ENCODE data around the gene NARS2.
"Not testable (repeated sequence)": the region's sequence is repeated elsewhere in the genome, so short reads cannot be mapped to it uniquely, and the experiment has no call there.

Gene NARS2

DNA sequence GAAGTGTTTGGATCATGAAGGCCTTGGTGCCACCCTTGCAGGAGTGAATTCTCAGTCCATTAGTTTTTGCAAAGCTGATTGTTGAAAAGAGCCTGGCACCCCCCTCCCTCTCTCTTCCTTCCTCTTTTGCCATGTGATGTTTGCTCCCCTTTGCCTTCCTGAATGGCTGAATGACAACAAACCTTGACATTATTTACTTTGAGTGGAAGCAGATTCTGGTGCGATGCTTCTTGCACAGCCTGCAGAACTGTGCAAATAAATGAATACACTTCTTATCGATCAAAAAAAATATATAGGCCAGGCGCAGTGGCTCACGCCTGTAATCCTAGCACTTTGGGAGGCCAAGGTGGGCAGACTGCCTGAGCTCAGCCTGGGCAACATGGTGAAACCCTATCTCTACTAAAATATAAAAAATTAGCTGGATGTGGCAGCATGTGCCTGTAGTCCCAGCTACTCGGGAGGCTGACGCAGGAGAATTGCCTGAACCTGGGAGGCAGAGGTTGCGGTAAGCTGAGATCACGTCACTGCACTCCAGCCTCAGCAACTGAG is 2.0 kb upstream of the NARS2 start:
- no peak for DNase-seq (ENCODE audit: low read depth)

DNA sequence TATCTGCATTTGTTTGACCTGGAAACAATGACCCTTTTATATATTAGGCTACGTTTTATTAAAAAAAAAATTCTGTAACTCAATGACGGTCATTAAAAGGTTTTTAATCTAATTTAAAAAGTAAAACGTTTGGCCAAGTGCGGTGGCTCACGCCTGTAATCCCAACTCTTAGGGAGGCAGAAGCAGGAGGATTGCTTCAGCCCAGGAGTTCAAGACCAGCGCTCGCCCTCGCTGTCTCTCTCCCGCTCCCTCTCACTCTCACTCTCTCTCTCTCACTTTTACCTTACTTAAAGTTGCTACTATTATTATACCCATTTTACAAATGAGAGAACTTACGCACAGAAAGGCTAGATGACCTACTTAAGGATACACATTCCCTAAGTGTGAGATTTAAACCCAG is 814 bp upstream of the NARS2 start:
- no peak for DNase-seq (ENCODE audit: low read depth)

DNA sequence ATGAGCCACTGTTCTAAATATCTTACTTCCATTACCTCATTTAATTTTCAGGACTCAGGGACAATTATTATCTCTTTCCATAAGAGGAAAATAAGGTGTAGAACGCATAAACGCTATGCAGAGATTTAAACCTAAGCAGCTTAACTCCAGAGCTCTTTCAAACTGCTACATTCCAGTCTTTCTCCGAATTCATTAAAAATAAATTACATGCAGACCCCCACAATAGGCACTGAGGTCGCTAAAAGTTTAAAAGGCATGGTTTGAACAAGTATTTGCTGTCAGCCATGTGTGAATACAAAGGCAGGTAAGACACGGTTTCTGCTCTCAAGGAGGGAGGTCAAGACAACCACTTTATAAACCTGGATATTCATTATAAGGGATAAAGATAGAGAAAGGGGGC is 983 bp downstream of the NARS2 start:
- no peak for DNase-seq (ENCODE audit: low read depth)

DNA sequence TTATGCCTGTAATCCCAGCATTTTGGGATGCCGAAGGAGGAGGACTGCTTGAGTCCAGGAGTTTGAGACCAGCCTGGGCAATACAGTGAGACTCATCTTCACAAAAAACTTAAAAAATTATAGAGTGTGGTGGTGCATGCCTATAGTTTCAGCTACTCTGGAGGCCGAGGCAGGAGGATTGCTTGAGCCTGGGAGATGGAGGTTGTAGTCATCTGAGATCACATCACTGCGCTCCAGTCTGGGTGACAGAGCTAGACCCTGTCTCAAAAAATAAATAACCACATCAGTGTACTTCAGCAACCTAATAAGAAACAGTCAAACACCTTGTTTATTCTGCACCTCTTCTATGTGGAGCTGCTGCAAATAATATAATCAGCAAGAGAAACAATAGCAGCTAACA is 1.4 kb downstream of the NARS2 start:
- DNase-seq (ENCODE audit: low read depth) = no peak

DNA sequence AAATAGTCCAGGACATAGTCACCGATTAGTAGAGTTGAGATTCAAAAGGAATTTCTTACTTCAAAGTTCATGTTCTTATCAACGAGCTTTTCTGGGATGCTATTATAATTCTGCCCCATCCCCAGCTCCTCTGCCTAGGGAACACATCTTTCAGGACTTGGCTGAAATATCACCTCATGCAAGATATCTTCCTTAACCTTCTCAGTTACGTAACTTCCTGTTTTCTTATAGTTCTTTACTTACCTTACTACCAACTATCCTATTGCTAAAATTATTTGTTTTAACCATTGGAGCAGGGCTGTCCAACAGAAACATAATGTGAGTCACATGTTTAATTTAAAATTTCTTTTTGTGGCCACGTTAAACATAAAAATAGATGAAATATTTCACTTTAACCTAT is 2.3 kb downstream of the NARS2 start:
- no peak for DNase-seq (ENCODE audit: low read depth)

DNA sequence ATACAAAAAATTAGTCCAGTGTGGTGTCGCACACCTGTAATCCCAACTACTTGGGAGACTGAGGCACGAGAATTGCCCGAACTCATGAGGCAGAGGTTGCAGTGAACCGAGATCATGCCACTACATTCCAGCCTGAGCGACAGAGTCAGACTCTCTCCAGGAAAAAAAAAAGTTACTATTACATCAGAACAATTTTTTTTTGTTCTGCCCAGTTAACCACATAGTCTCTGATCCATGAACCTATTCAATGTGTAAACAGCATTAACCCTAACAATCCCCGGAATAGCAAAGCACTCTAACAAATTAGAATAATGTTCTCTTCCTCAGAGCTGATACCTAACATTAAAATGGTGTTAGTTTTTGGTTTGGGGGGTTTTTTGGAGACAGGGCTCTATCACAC is 4.6 kb downstream of the NARS2 start:
- DNase-seq (ENCODE audit: low read depth) = no peak

DNA sequence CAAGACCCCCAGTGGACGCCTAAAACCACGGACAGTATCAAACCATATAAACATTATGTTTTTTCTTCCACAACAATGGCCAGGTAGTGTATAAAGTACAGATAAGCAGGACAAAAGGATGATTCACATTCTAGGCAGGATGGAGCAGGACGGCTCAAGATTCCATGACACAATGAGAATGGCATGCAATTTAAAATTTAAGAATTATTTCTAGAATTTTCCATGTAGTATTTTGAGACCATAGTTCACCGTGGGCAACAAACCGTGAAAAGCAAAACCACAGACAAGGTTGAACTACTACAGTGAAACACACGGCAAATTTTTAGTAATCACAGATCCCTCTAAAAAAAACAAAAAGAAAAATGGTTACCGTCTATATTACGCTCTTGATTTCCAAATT is 7.5 kb downstream of the NARS2 start:
- DNase-seq (ENCODE audit: low read depth) = no peak

DNA sequence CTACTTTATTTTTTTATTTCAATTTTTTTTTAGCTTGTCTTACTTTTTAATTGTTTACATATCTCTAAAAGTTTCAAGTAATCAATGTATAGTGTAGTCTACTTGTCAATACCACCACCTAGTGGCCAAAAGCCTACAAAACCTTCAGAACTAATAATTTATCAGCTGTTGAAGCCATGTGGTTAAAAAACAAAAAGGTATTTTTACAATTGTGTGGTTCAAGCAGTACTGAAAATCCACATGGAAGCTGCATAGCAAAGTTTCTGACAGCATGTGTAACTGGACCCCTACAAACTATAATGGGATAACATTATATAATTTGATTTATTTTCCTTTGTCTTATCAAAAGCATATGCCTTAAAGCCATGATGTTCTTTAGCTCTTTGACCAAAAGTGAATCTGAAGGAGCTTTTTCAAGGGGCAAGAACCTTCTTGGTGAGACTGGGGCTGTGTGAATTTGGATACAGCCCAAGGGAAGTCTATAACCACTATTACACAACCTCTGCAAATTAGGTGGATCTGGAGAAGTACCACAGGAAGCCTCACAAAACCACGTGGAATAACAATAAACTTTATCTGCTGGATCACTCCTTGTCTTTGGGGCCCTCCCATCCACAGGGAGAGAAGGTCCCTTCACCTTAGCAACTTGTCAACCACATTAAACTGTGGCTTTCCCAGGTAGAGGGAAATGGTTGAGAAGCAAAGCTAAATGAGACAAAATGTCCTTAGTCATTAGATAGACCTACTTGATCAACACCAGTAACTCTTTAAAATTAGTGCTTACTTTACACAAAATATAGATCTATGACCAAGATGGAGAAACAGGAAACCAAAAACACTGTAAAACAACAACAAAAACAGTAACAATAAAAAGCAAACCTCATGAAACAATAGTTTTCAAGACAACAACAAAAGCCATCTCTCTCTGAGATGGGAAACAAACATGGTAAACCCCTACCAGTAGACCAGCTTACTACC is 9.9 kb downstream of the NARS2 start:
- no peak for DNase-seq (ENCODE audit: low read depth)

DNA sequence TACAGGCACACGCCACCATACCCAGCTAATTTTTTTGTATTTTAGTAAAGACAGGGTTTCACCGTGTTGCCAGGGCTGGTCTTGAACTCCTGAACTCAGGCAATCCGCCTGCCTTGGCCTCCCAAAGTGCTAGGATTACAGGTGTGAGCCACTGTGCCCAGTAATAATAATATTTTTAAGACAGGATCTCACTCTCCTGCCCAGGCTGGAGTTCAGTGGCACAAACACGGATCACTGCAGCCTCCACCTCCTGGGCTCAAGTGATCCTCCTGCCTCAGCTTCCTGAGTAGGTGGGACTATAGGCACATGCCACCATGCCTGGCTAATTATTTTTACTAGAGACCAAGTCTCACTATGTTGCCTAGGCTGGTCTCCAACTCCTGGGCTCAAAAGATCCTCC is 10.6 kb downstream of the NARS2 start:
- not testable (repeated sequence) for DNase-seq (ENCODE audit: low read depth)

DNA sequence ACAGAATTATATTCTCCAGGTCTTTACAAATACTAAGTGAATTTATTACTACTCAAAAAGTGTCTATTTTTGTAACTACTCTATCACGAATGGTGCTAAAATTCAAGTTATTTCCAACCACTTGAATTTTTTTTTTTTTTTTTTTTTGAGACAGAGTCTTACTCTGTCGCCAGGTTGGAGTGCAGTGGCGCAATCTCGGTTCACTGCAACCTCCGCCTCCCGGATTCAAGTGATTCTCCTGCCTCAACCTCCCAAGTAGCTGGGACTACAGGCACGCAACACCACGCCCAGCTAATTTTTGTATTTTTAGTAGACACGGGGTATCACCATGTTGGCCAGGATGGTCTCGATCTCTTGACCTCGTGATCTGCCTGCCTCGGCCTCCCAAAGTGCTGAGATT is 11.6 kb downstream of the NARS2 start:
- not testable (repeated sequence) for DNase-seq (ENCODE audit: low read depth)

DNA sequence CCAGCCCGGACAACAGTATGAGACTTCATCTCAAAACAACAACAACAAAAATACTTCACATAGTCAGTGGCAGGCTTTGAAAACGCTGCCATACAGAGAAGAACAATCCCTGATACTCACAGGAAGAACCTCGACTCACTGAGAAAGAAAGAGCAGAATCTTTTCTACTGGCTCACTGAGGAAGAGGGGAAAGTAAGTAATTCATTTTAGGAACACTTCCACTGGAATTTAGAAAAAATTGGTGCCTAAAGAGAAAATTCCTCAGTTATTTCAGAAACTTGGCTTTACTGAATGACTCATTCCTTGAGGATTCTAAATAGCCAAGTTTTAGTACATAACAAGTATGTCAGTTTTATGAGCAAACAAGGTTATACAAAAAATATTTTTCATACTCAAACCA is 12.3 kb downstream of the NARS2 start:
- DNase-seq (ENCODE audit: low read depth) = no peak

DNA sequence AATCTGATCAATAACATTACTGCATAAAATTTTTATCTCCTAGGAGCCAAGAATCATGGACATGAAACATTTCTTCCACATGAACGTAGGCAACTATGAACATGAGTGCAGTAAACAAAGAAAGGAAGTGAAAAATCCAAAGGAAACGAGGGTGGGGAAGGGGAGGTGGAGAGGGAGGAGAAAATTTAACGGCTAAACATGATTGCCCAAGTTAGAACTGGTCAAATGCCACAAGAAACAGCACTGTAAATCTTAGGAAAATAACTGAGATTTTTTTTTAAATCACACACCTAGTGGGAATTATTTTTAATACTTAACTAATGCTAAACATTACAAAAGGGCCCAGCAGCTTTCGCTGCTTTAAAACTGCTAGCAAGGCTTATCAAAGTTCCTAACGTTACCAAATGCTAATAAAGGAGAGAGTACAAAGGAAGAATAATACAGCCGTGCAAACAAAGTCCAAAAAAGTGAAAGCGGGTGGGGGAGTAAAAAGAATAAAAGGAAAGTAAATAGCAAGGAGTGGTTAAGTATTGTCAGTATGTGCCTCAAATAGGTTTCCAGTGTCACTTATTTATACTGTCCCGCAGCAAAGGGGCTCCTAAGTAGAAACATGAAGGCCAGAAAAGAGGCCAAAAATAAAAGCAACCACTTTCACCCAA is 13.7 kb downstream of the NARS2 start:
- DNase-seq (ENCODE audit: low read depth) = no peak

DNA sequence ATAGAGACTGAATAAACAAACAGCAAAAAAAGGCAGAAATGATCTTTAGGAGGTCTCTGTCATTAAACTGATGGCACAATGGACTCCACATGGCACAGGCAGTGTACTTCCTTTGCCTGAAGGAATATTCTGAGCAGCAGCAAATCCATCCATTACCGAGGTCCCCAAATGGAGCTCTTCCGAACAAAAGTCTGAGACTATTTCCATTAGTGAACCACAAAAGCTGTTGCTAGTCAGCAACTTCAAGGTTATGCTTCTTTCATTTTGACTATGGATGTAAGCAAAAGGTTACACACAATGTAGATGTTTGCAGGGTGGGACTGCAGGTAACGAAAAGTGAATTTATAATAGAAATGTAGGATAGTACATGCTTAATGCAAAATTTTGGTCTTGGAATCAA is 14.5 kb downstream of the NARS2 start:
- no peak for DNase-seq (ENCODE audit: low read depth)

DNA sequence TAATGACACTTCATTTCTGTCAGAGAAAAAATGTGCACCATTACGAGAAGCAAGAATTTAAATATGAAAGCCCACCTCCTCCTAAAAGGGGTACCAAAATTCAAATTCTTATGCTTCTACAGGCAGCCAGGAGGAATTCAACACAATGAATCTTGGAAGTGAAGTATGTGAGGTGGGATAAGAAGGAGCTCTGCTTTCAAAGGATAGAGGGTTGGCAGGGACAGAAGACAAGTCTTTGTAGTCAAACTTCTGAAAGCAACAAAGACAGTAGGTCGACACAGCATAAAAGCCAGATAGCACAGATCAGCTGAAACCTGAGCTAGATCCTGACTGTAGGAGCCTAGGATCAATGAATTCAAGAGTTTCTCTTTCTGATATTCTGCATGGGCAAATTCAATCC is 17.4 kb downstream of the NARS2 start:
- DNase-seq (ENCODE audit: low read depth) = no peak

DNA sequence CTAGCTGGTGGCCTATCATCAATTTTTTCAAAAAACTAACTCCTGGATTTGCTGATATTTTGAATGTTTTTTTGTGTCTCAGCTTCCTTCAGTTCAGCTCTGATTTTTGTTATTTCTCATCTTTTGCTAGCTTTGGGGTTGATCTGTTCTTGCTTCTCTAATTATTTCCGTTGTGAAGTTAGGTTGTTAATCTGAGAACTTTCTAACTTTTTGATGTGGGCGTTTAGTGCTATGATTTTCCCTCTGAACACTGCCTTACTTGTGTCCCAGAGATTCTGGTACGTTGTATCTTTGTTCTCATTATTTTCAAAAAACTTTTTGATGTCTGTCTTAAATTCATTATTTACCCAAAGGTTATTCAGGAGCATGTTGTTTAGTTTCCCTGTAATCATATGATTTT is 19.1 kb downstream of the NARS2 start:
- no peak for DNase-seq (ENCODE audit: low read depth)

DNA sequence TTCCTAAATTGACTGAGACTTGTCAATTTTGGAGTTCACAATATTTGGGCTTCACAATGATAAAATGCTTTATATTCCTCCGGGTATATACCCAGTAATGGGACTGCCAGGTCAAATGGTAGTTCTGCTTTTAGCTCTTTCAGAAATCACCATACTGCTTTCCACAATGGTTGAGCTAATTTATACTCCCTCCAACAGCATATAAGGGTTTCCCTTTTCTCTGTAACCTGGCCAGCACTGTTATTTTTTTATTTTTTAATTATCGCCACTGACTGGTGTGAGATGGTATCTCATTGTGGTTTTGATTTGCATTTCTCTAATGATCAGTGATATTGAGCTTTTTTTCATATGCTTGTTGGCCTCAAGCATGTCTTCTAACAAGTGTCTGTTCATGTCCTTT is 21.8 kb downstream of the NARS2 start:
- no peak for DNase-seq (ENCODE audit: low read depth)

DNA sequence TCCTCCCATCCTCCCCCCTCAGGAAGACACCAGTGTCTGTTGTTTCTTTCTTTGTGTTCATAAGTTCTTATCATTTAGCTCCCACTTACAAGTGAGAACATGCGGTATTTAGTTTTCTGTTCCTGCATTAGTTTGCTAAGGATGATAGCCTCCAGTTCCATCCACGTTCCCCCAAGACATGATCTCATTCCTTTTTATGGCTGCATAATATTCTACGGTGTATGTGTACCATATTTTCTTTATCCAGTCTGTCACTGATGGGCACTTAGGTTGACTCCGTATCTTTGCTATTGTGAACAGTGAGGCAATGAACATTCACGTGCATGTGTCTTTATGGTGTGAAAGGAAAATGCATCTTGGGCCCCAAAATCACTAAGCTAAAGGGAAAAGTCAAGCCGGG is 22.5 kb downstream of the NARS2 start:
- DNase-seq (ENCODE audit: low read depth) = not testable (repeated sequence)

DNA sequence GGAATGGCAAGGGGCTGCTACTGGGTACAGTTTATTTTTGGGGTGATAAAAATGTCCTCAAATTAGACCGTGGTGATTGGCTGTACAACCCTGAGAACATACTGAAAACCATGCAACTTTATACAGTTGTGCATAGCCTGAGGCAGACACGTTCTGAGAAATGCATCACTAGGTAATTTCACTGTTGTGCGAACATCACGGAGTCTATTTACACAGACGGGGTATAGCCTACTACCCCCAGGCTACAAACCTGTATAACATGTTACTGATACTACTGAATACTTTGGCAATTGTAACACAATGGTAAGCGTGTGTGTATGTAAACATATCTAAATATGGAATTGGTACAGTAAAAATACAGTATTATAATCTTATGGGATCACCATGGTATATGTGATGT is 23.6 kb downstream of the NARS2 start:
- DNase-seq (ENCODE audit: low read depth) = no peak

DNA sequence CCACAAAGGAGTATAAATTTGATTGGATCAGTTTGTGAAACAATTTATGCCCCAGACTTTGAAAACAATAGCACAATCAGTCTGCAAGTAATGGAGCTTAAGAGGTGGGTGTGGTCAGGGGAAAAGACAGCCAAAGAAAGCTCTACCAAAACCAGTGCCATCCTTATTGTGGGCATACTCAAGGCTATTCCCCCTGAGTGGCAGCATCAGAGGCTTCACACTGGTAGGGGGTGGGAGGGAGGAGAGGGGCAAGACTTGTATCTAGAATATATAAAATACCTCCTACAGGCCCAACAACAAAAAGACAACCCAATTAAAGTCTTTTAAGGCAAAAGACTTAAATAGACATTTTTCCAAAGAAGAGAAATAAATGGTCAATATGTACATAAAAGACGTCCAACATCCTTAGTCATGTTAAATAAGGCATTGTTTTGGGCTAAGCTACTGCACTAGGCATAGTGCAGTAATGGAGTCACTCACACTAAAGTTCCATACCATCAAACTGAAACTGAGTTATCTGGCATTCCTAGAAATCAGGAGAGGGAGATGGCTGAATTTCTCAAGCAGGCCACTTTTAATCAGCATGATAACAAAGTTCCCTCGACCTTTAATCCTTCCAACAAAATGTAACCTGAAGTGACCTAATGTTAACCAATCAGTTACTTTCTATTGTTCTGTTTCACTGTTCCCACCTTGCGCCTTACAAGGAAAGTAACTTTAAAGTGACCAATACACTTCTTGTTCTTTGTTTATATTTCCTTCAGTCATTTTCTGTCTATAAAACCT is 24.8 kb downstream of the NARS2 start:
- no peak for DNase-seq (ENCODE audit: low read depth)

DNA sequence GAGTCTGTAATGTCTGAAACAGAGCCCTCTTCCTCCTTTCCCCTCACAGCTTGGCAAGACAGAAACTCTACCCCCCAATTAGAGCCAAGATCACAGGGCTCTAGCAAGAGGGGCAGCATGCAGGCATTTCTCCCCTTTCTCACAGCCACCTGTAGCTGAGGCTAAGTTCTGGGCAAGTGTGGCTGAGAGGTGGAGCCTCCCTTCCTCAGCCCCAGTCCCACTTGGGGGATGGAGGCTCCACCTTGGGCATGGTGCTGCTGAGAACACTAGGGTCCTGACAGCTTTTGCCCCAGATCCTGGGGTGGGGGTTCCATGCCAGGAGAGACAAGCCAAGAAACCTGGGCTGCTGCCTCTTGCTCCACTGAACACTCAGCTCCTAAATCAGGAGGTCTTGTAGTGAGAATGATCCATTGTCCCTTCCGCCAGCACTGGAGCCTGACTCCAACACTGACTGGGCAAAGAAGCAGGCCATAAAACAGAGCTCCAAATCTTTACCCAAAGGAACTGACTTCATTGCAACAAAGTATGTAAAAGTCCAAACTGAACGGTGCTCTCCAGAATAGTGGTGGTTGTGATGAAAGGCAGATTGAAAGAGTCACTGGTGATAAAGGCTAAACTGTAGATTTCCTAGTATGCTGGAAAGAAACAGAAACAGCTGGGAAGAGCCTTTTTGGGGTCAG is 25.6 kb downstream of the NARS2 start:
- no peak for DNase-seq (ENCODE audit: low read depth)

DNA sequence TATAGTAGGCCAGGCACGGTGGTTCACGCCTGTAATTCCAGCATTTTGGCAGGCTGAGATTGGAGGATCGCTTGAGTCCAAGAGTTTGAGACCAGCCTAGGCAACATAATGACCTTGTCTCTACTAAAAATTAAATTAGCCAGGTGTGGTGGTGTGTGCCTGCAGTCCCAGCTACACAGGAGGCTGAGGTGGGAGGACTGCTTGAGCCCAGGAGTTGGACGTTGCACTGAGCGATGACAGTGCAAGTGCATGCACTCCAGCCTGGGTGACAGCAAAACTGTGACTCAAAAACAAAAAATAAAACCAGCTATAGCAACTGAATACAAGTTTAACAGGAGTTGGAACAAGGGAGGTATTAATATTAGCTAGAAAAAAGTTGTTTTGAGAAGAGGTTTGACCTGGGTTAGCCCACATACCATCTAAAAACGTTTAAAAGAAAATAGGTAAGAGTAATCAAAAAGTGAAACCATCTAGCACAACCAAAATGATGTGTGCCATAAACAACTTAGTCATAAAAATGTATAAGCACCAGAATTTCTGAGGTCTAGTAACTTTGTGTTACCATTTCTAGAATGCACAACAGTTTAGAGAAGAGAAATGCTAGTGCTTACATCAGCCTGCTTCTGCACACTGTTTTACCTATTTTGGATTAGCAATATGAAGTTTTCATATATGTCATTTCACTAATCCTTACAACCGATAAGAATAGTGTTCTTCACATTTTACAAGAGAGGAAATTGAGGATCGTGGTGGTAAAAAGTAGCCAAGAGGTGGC is 26.5 kb downstream of the NARS2 start:
- DNase-seq (ENCODE audit: low read depth) = no peak

Data from stromal cell of bone marrow (primary cell).